IPS-15b (cell line): Measurements from ENCODE around the gene SLC25A26.

Experiments
- H3K27me3 ChIP-seq: one replicate; pipeline ENCODE4 v1.6.1; 2013; ENCODE audit warnings: low read length; ENCODE audit not compliant: control insufficient read depth, insufficient read depth
- H3K36me3 ChIP-seq: one replicate; pipeline ENCODE4 v1.6.1; 2013; ENCODE audit warnings: low read length; ENCODE audit not compliant: control insufficient read depth, insufficient read depth
- H3K4me1 ChIP-seq: one replicate; pipeline ENCODE4 v1.6.1; 2013; ENCODE audit warnings: mild to moderate bottlenecking, low read length; ENCODE audit not compliant: control insufficient read depth, insufficient read depth
- H3K4me3 ChIP-seq: one replicate; pipeline ENCODE4 v1.5.1; 2013; ENCODE audit warnings: low read depth, low read length
- H3K9ac ChIP-seq: one replicate; pipeline ENCODE4 v1.6.1; 2013; ENCODE audit warnings: low read depth, mild to moderate bottlenecking, low read length
- H3K9me3 ChIP-seq: one replicate; pipeline ENCODE4 v1.6.1; 2013; ENCODE audit warnings: mild to moderate bottlenecking, low read length; ENCODE audit not compliant: control insufficient read depth, insufficient read depth

SLC25A26 gene

GRCh38 chr3:66400411-66401156 is 179.8 kb downstream of the SLC25A26 start:
- Histone ChIP-seq H3K4me3 (no peak overlapping the region), H3K27me3 (no peaks in the 10 kb centered on the region), H3K9me3 (no peaks in the 10 kb centered on the region), H3K36me3 (peaks cover 82% of the 10 kb centered on the region), H3K4me1 (peaks cover 3% of the 10 kb centered on the region), H3K9ac (peak overlapping the region; percentile 47)

GRCh38 chr3:66401157-66401550 is 180.4 kb downstream of the SLC25A26 start:
- H3K4me3 ChIP-seq = no peak overlapping the region
- peaks cover 3% of the 10 kb centered on the region for H3K4me1 ChIP-seq
- H3K27me3 ChIP-seq = no peaks in the 10 kb centered on the region
- no peaks in the 10 kb centered on the region for H3K9me3 ChIP-seq
- H3K9ac ChIP-seq = peak overlapping the region; percentile 47
- H3K36me3 ChIP-seq = peaks cover 82% of the 10 kb centered on the region

- no peak overlapping the region for H3K4me3 ChIP-seq
- no peak overlapping the region for H3K9ac ChIP-seq
- peaks cover 3% of the 10 kb centered on the region for H3K4me1 ChIP-seq
- peaks cover 82% of the 10 kb centered on the region for H3K36me3 ChIP-seq
- no peaks in the 10 kb centered on the region for H3K27me3 ChIP-seq
- no peaks in the 10 kb centered on the region for H3K9me3 ChIP-seq
Observed at GRCh38 chr3:66401675-66402491, 181.1 kb downstream of the SLC25A26 start.

GRCh38 chr3:66402596-66403290 is 181.9 kb downstream of the SLC25A26 start:
- Histone ChIP-seq H3K4me3 (no peak overlapping the region), H3K36me3 (peaks cover 84% of the 10 kb centered on the region), H3K27me3 (no peaks in the 10 kb centered on the region), H3K9ac (no peak overlapping the region), H3K4me1 (peaks cover 3% of the 10 kb centered on the region), H3K9me3 (no peaks in the 10 kb centered on the region)

GRCh38 chr3:66403323-66403990 is 182.7 kb downstream of the SLC25A26 start:
- Histone ChIP-seq H3K4me1 (peaks cover 3% of the 10 kb centered on the region), H3K9ac (no peak overlapping the region), H3K4me3 (no peak overlapping the region), H3K36me3 (peaks cover 83% of the 10 kb centered on the region), H3K27me3 (no peaks in the 10 kb centered on the region), H3K9me3 (no peaks in the 10 kb centered on the region)

GRCh38 chr3:66404197-66404596 is 183.4 kb downstream of the SLC25A26 start:
- Histone ChIP-seq H3K9me3 (no peaks in the 10 kb centered on the region), H3K9ac (no peak overlapping the region), H3K4me3 (no peak overlapping the region), H3K27me3 (no peaks in the 10 kb centered on the region), H3K4me1 (peaks cover 3% of the 10 kb centered on the region), H3K36me3 (peaks cover 78% of the 10 kb centered on the region)

GRCh38 chr3:66404903-66405700 is 184.3 kb downstream of the SLC25A26 start:
- H3K9ac ChIP-seq = no peak overlapping the region
- peaks cover 81% of the 10 kb centered on the region for H3K36me3 ChIP-seq
- no peaks in the 10 kb centered on the region for H3K27me3 ChIP-seq
- peaks cover 3% of the 10 kb centered on the region for H3K4me1 ChIP-seq
- no peaks in the 10 kb centered on the region for H3K9me3 ChIP-seq
- H3K4me3 ChIP-seq = no peak overlapping the region

GRCh38 chr3:66405701-66406091 is 184.9 kb downstream of the SLC25A26 start:
- Histone ChIP-seq H3K36me3 (peaks cover 81% of the 10 kb centered on the region), H3K4me1 (peaks cover 3% of the 10 kb centered on the region), H3K9me3 (no peaks in the 10 kb centered on the region), H3K4me3 (no peak overlapping the region), H3K9ac (no peak overlapping the region), H3K27me3 (no peaks in the 10 kb centered on the region)

GRCh38 chr3:66406163-66406562 is 185.4 kb downstream of the SLC25A26 start:
- Histone ChIP-seq H3K4me3 (no peak overlapping the region), H3K9ac (no peak overlapping the region), H3K9me3 (no peaks in the 10 kb centered on the region), H3K4me1 (peaks cover 3% of the 10 kb centered on the region), H3K27me3 (no peaks in the 10 kb centered on the region), H3K36me3 (peaks cover 81% of the 10 kb centered on the region)

GRCh38 chr3:66406831-66407610 is 186.2 kb downstream of the SLC25A26 start:
- Histone ChIP-seq H3K9ac (no peak overlapping the region), H3K4me3 (no peak overlapping the region), H3K4me1 (peaks cover 3% of the 10 kb centered on the region), H3K9me3 (no peaks in the 10 kb centered on the region), H3K36me3 (peaks cover 79% of the 10 kb centered on the region), H3K27me3 (no peaks in the 10 kb centered on the region)
